NCI-H2196 (cell line): ENCODE data around the gene OR6C3.
"Not testable (repeated sequence)": the region's sequence is repeated elsewhere in the genome, so short reads cannot be mapped to it uniquely, and the experiment has no call there.

ENCODE experiments used
- DNase-seq: peaks from one replicate; lab custom pipeline; 2025; ENCODE audit not compliant: unreplicated experiment; lab: John Stamatoyannopoulos, UW

OR6C3 gene

GRCh38 chr12:55330446-55330845 lies at the start of gene OR6C3:
Gene OR6C3 (plus strand): TSS chr12:55330746. CDS start chr12:55331701, 955 bp downstream.
- no peak for DNase-seq

- no peak for DNase-seq
Measured at GRCh38 chr12:55280991-55281390, 49.6 kb upstream of the OR6C3 start.

- DNase-seq: no peak
Measured at GRCh38 chr12:55289999-55290398, 40.5 kb upstream of the OR6C3 start.

- DNase-seq: no peak
Measured at GRCh38 chr12:55296469-55296868, 34.1 kb upstream of the OR6C3 start, which contains the start of gene OR6C6. Gene OR6C6 (minus strand): TSS chr12:55296569. CDS start chr12:55295232, 1,337 bp downstream.

- DNase-seq: no peak
Measured at GRCh38 chr12:55314043-55314442, 16.5 kb upstream of the OR6C3 start, which contains the start of gene OR6C1. Gene OR6C1 (plus strand): TSS chr12:55314343. CDS start chr12:55320600, 6,257 bp downstream.

GRCh38 chr12:55320201-55320600 lies 10.3 kb upstream of the OR6C3 start:
- no peak for DNase-seq

GRCh38 chr12:55325801-55326200 lies 4.7 kb upstream of the OR6C3 start:
- DNase-seq: not testable (repeated sequence)

GRCh38 chr12:55336002-55336401 lies 5.5 kb downstream of the OR6C3 start:
- DNase-seq: no peak

- not testable (repeated sequence) for DNase-seq
Measured at GRCh38 chr12:55355338-55355737, 24.8 kb downstream of the OR6C3 start.

GRCh38 chr12:55362675-55363074 lies 32.1 kb downstream of the OR6C3 start, which contains the start of gene OR6C75:
Gene OR6C75 (plus strand): TSS chr12:55362975. CDS start chr12:55365111, 2,136 bp downstream.
- no peak for DNase-seq

GRCh38 chr12:55365086-55365485 lies 34.5 kb downstream of the OR6C3 start:
- no peak for DNase-seq

GRCh38 chr12:55372521-55372920 lies 42.0 kb downstream of the OR6C3 start:
- no peak for DNase-seq
